GM19193 (cell line): ENCODE measurements around the gene SNED1.

Source experiments
- POLR2A ChIP-seq: IDR thresholded peaks from 4 replicates; pipeline ENCODE4 v1.6.1; 2011; ENCODE audit not compliant: insufficient read depth, insufficient read length; ENCODE audit errors: extremely low read depth

The SNED1 gene

DNA sequence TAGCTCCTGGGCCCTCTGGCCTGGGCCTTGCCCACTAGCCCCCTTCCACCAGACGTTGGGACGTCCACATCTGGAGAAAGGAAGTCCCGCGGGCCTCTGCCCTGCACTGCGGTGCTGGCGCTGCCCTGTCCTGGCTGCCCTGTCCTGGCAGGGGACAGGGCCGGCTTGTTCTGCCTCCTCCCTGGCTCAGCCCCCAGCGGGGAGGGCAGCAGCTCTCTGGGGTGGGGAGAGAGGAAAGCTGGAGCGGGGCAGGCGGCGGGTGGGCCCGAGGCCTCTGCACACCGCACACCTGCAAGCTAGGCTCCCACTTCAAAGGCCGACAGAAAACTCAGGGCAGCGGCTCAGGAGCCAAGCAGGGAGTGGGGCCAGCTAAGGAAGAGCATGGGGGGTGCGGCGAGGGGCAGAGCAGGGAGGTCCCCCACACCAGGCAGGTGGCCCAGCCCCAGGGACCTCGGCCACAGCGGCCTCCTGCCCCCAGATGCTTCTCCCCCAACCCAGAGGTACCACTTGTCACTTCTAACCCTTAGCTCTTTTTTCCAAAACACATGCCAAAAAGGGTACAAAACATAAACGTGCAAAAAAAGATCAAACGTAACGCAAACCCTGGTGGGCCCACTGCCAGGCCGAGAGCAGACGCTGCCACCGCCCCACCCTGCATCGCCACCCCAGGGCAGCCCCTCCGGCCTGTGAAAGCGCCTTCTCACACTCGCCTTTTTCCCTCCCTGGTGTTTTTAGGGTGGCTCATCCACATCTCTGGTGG is 13.5 kb downstream of the SNED1 start:
- TF ChIP-seq POLR2A = no peak

DNA sequence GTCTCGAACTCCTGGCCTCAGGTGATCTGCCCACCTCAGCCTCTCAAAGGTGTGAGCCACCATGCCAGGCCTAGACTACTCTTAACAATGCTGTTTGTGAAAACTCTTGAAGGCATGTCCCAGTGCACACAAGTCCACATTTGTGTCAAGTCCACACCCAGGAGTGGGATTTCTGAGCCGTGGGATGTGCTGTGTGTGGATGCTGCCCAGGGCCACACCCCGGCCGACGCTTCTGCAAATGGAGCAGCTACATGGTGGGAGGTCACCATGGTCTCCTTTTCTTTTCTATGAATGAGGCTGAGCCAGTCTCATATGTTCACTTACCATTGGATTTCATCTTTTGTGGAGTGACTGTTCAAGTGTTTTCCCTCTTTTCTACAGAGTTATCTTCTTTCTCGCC is 15.8 kb downstream of the SNED1 start:
- no peak for TF ChIP-seq POLR2A

DNA sequence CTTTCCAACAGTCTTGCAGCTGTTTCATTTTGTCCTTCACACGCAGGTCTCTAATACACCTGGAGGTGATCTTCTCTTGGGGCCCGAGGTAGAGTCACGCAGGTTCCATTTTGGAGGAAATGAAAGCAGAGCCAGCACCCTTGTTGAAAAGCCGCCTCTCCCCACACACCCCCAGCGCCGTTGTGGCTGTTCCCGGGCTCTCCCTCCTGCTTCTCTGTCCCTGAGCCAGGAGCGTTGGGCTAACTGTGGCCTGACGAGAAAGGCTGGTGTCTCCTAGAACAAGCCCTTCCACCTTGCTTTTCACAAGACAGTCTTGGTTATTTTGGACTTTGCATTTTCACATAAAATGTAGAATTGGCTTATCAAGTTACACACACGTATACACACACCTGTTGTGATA is 16.3 kb downstream of the SNED1 start:
- no peak for TF ChIP-seq POLR2A

GRCh38 chr2:241015439-241015838 is 17.0 kb downstream of the SNED1 start:
- TF ChIP-seq POLR2A = no peak

- TF ChIP-seq POLR2A = no peak
Measured at GRCh38 chr2:241017228-241017940, 19.0 kb downstream of the SNED1 start.

GRCh38 chr2:241018051-241018891 is 19.9 kb downstream of the SNED1 start:
- TF ChIP-seq POLR2A = no peak

GRCh38 chr2:241019441-241020139 is 21.2 kb downstream of the SNED1 start:
- TF ChIP-seq POLR2A = no peak

DNA sequence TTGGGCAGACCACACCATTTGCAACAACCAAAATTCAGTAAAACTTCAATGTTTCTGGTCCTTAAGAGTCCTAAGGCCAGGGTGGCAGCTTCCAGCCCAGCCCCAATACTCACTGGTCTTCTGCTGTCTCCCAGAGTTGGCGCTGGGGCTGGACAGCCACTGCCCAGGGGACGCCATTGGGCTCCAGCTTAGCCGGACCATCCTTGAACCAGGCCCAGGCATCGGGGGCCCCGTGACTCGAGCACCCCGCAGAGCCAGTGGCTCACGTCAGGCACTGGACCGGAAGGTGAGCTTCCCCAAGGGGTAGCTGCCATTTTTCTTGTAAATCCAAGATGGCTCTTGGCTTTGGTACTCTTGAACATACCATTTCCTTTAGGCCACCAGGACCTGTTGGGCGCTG is 21.8 kb downstream of the SNED1 start:
- TF ChIP-seq POLR2A = no peak

DNA sequence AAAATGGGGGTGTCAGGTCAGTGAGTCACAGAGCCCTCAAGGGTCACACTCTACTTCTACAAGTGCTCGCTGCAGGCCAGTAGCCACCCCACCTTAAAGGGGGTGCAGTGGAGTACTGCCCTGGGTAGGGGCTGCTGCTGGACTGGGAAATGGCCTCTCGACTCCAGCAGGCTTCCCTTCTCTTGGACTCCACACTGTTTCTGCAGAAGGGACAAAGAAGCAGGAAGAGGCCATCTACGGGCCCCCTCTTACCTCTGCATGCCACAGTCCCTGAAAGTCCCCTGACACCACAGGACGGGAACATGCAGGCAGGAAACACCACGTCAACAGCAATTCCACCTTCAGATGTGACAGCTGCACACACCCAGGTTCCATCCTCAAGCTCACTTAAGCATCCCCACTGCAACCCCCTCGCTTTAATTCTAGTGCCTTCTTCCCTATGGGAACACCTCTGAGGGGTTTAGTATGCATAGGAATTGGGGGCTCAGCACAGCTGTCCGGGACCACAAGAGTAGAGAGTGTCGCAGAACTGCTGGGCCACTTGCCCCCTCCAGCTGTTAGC is 22.3 kb downstream of the SNED1 start:
- TF ChIP-seq POLR2A = no peak

- TF ChIP-seq POLR2A = no peak
Measured at GRCh38 chr2:241025639-241026038, 27.2 kb downstream of the SNED1 start.

GRCh38 chr2:241029599-241030332 is 31.3 kb downstream of the SNED1 start:
- no peak for TF ChIP-seq POLR2A

DNA sequence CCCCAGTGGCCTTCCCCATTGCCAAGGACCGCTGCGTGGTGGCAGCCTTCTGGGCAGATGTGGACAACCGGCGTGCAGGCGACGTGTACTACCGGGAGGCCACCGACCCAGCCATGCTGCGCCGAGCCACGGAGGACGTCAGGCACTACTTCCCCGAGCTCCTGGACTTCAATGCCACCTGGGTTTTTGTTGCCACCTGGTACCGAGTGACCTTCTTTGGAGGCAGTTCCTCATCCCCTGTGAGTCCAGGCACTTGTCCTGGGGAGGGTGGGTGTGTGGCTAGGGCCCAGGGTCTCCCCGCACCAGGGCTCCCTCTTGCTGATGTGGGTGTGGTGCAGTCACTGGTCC is 31.9 kb downstream of the SNED1 start:
- no peak for TF ChIP-seq POLR2A

GRCh38 chr2:241030883-241031282 is 32.5 kb downstream of the SNED1 start:
- TF ChIP-seq POLR2A = no peak
